Stimulated activated CD8-positive, alpha-beta memory T cell treated with anti-CD3 and anti-CD28 coated beads, Interleukin-4, amount 100 ng/mL, for 48 hours (primary cell): ENCODE measurements around the gene DLX3.
"Not testable (repeated sequence)": the region's sequence is repeated elsewhere in the genome, so short reads cannot be mapped to it uniquely, and the experiment has no call there.

Experiments used
- DNase-seq: peaks from one replicate; pipeline ENCODE4 v3.0.0-alpha.2; 2020

DLX3 gene

GRCh38 chr17:49995055-49995738, at the start of gene DLX3:
Gene DLX3, minus strand, starts transcription at chr17:49995224. Its CDS starts 226 bp downstream, at chr17:49994998.
- DNase-seq = peak; percentile 56

GRCh38 chr17:50044483-50044882, 49.5 kb upstream of the DLX3 start:
- no peak for DNase-seq

- no peak for DNase-seq
Observed at GRCh38 chr17:50043290-50044148, 48.5 kb upstream of the DLX3 start.

- no peak for DNase-seq
Observed at GRCh38 chr17:50042211-50042610, 47.2 kb upstream of the DLX3 start.

GRCh38 chr17:50040496-50040895, 45.5 kb upstream of the DLX3 start:
- DNase-seq = not testable (repeated sequence)

GRCh38 chr17:50039058-50039457, 44.0 kb upstream of the DLX3 start:
- no peak for DNase-seq

GRCh38 chr17:50037321-50038107, 42.5 kb upstream of the DLX3 start:
- DNase-seq = no peak

- no peak for DNase-seq
Observed at GRCh38 chr17:50036455-50037261, 41.6 kb upstream of the DLX3 start.

- no peak for DNase-seq
Observed at GRCh38 chr17:50035945-50036344, 40.9 kb upstream of the DLX3 start.

GRCh38 chr17:50035421-50035879, 40.4 kb upstream of the DLX3 start:
- no peak for DNase-seq

GRCh38 chr17:50034498-50035364, 39.7 kb upstream of the DLX3 start:
- no peak for DNase-seq

GRCh38 chr17:50033316-50033715, 38.3 kb upstream of the DLX3 start:
- no peak for DNase-seq

GRCh38 chr17:50029185-50029584, 34.2 kb upstream of the DLX3 start:
- no peak for DNase-seq

- no peak for DNase-seq
Observed at GRCh38 chr17:50028736-50029120, 33.7 kb upstream of the DLX3 start.

- DNase-seq = no peak
Observed at GRCh38 chr17:50027881-50028735, 33.1 kb upstream of the DLX3 start.

GRCh38 chr17:50027172-50027880, 32.3 kb upstream of the DLX3 start:
- peak; percentile 38 for DNase-seq

- DNase-seq = peak; percentile 92
Observed at GRCh38 chr17:50026837-50027171, 31.8 kb upstream of the DLX3 start.

- DNase-seq = no peak
Observed at GRCh38 chr17:50026046-50026675, 31.1 kb upstream of the DLX3 start.

GRCh38 chr17:50024808-50025207, 29.8 kb upstream of the DLX3 start:
- no peak for DNase-seq
